DMS79 treated with DMSO at 0.1 percent for 48 hours (cell line): ENCODE data around the gene HOXB5.

ENCODE experiments used
- DNase-seq: peaks from one replicate; lab custom pipeline; 2025; lab: John Stamatoyannopoulos, UW

Gene HOXB5

GRCh38 chr17:48601539-48602425 is 8.2 kb upstream of the HOXB5 start:
- DNase-seq: no peak

- DNase-seq: no peak
These were observed 7.6 kb upstream of the HOXB5 start for GRCh38 chr17:48601207-48601538.

GRCh38 chr17:48600244-48601098 is 6.9 kb upstream of the HOXB5 start:
- no peak for DNase-seq

GRCh38 chr17:48599354-48599753 is 5.8 kb upstream of the HOXB5 start:
- no peak for DNase-seq

GRCh38 chr17:48598736-48599135 is 5.2 kb upstream of the HOXB5 start:
- DNase-seq: no peak

GRCh38 chr17:48597778-48598631 is 4.4 kb upstream of the HOXB5 start:
- peak; percentile 25 for DNase-seq

- DNase-seq: no peak
These were observed 3.9 kb upstream of the HOXB5 start for GRCh38 chr17:48597528-48597777.

- DNase-seq: no peak
These were observed 3.4 kb upstream of the HOXB5 start for GRCh38 chr17:48596735-48597527.

- peak; percentile 49 for DNase-seq
These were observed 2.6 kb upstream of the HOXB5 start for GRCh38 chr17:48596000-48596734.

GRCh38 chr17:48595278-48595999 is 1.9 kb upstream of the HOXB5 start:
- no peak for DNase-seq

- no peak for DNase-seq
These were observed 1.1 kb upstream of the HOXB5 start for GRCh38 chr17:48594538-48595277.

- peak; percentile 85 for DNase-seq
These were observed 410 bp upstream of the HOXB5 start for GRCh38 chr17:48593840-48594537.

- peak; percentile 46 for DNase-seq
These were observed 1.0 kb downstream of the HOXB5 start for GRCh38 chr17:48592577-48592976.

- no peak for DNase-seq
These were observed 1.5 kb downstream of the HOXB5 start for GRCh38 chr17:48592057-48592514.

- DNase-seq: no peak
These were observed 2.1 kb downstream of the HOXB5 start for GRCh38 chr17:48591255-48592056.

GRCh38 chr17:48590607-48591161 is 2.9 kb downstream of the HOXB5 start:
- DNase-seq: no peak

GRCh38 chr17:48589831-48590606 is 3.6 kb downstream of the HOXB5 start, which contains the start of gene HOXB3:
Gene HOXB3, minus strand, starts transcription at chr17:48590241. Its CDS starts 37,767 bp downstream, at chr17:48552474.
- no peak for DNase-seq
